CD4-positive, alpha-beta memory T cell (primary cell): Measurements from ENCODE around the gene INHBE. TPM values are rescaled to one million over a fixed set of nuclear protein-coding genes. Genes with fewer than 3 reads are reported as not detected.
"Not testable (repeated sequence)": the region's sequence is repeated elsewhere in the genome, so short reads cannot be mapped to it uniquely, and the experiment has no call there.

ENCODE experiments used
- CTCF ChIA-PET: fragments of 350-600 bp; sonication (Branson Sonifier 250); formaldehyde crosslinking; loops from one replicate; lab custom pipeline; 2021; ENCODE audit warnings: inconsistent platforms; ENCODE audit not compliant: partially characterized antibody; lab: Charles Lee
- POLR2A ChIA-PET: fragments of 350-600 bp; sonication (Branson Sonifier 250); formaldehyde crosslinking; loops from one replicate; lab custom pipeline; 2021; ENCODE audit not compliant: partially characterized antibody; lab: Charles Lee
- DNase-seq, 5 donors: peaks; one replicate each; pipeline versions ENCODE4 v3.0.0 to v3.0.0-alpha.2; 2020 to 2022; ENCODE audit warnings: mixed read lengths in 1 of 5
- H3K27ac ChIP-seq: one replicate; pipeline ENCODE4 v1.7.0; 2013; ENCODE audit warnings: low read depth, low read length
- H3K27me3 ChIP-seq: 2 replicates; pipeline ENCODE4 v1.7.0; 2013; ENCODE audit warnings: mild to moderate bottlenecking, low read length, moderate library complexity; ENCODE audit not compliant: insufficient read depth
- H3K36me3 ChIP-seq: 2 replicates; pipeline ENCODE4 v1.7.0; 2013; ENCODE audit warnings: mild to moderate bottlenecking, low read length, moderate library complexity; ENCODE audit not compliant: insufficient read depth
- H3K4me1 ChIP-seq: 2 replicates; pipeline ENCODE4 v1.7.0; 2013; ENCODE audit warnings: mild to moderate bottlenecking, low read length, moderate library complexity; ENCODE audit not compliant: insufficient read depth
- H3K4me3 ChIP-seq, 2 donors: one replicate each; pipeline ENCODE4 v1.7.0; 2013; ENCODE audit warnings: low read length in 2 of 2, mild to moderate bottlenecking in 1 of 2
- H3K9me3 ChIP-seq, 2 donors: one replicate each; pipeline ENCODE4 v1.7.0; 2013; ENCODE audit warnings: low read length in 2 of 2, control low read depth in 1 of 2; ENCODE audit not compliant: control insufficient read depth in 1 of 2
- H3K27ac Mint-ChIP-seq, 7 donors: one replicate each; pipeline ENCODE4 v1.8.0; 2020 to 2021; ENCODE audit warnings: mixed read lengths in 7 of 7, mild to moderate bottlenecking in 6 of 7, inconsistent platforms in 3 of 7, moderate library complexity in 3 of 7
- H3K27me3 Mint-ChIP-seq, 2 donors: one replicate each; pipeline ENCODE4 v1.8.0; 2020 to 2021; ENCODE audit warnings: mixed read lengths in 2 of 2
- H3K36me3 Mint-ChIP-seq, 2 donors: one replicate each; pipeline ENCODE4 v1.8.0; 2020 to 2021; ENCODE audit warnings: mixed read lengths in 2 of 2, inconsistent platforms in 1 of 2, mild to moderate bottlenecking in 1 of 2
- H3K4me1 Mint-ChIP-seq, 4 donors: one replicate each; pipeline ENCODE4 v1.8.0; 2020 to 2021; ENCODE audit warnings: mixed read lengths in 4 of 4, mild to moderate bottlenecking in 1 of 4
- H3K4me3 Mint-ChIP-seq, 8 donors: one replicate each; pipeline ENCODE4 v1.8.0; 2020 to 2021; ENCODE audit warnings: mixed read lengths in 8 of 8, mild to moderate bottlenecking in 7 of 8, moderate library complexity in 6 of 8, inconsistent platforms in 3 of 8
- H3K9me3 Mint-ChIP-seq, 8 donors: one replicate each; pipeline ENCODE4 v1.8.0; 2020 to 2021; ENCODE audit warnings: mixed read lengths in 8 of 8, mild to moderate bottlenecking in 5 of 8, inconsistent platforms in 3 of 8, moderate library complexity in 1 of 8
- intact Hi-C: fragments of 100-400 bp; cut with micrococcal nuclease; formaldehyde crosslinking; loops from one replicate; pipeline ENCODE4 v1.15.1; 2023
- polyA plus RNA-seq, 2 donors: library from polyadenylated mRNA; unstranded; fragments of 300-500 nt; fragmentation: Illumina TruSeq; gene quantifications; one replicate each; pipeline ENCODE4 v1.2.3, GENCODE V29; 2021
- total RNA-seq, 2 experiments: library from RNA; stranded (reverse); gene quantifications; one replicate each; pipeline ENCODE4 v1.2.3, GENCODE V29; 2021

Gene INHBE
- total and polyA plus RNA-seq, 4 experiments from 2014 or later, result not detected

GRCh38 chr12:57419495-57419894 lies 35.6 kb upstream of the INHBE start:
- Mint-ChIP-seq H3K27ac (peak overlapping the region in 4 of 7 donors; percentile 5 to 57 (median 28)), H3K4me1 (peaks cover 33 to 63% (median 42%) of the 10 kb centered on the region in 4 donors), H3K9me3 (no peaks in the 10 kb centered on the region)

GRCh38 chr12:57420482-57420881 lies 34.6 kb upstream of the INHBE start:
- Mint-ChIP-seq H3K27me3 (no peaks in the 10 kb centered on the region), H3K4me1 (peaks cover 32 to 56% (median 38%) of the 10 kb centered on the region in 4 donors), H3K4me3 (no peak overlapping the region), H3K9me3 (no peaks in the 10 kb centered on the region), H3K27ac (peak overlapping the region in 4 of 7 donors; percentile 3 to 86 (median 60)), H3K36me3 (peaks cover 27 to 32% of the 10 kb centered on the region in 2 donors)
- ChIA-PET POLR2A (interaction anchor here (1.4 kb wide), 1 partner anchor 10 kb away, joined by 4 read pairs; no protein-coding TSS in a partner anchor), CTCF (interaction anchor here (2.0 kb wide), 1 partner anchor 32 kb away, joined by 8 read pairs; no protein-coding TSS in a partner anchor)
- H3K9me3 ChIP-seq, result no peaks in the 10 kb centered on the region
- no peak for DNase-seq
- no peaks in the 10 kb centered on the region for H3K36me3 ChIP-seq
- intact Hi-C loops, result no loop called here
- H3K4me1 ChIP-seq, result peaks cover 16% of the 10 kb centered on the region
- no peaks in the 10 kb centered on the region for H3K27me3 ChIP-seq
- no peak overlapping the region for H3K27ac ChIP-seq
- no peak overlapping the region for H3K4me3 ChIP-seq

More at GRCh38 chr12:57419495-57419894, 35.6 kb upstream of the INHBE start:
- no peak overlapping the region for H3K4me3 Mint-ChIP-seq
- POLR2A ChIA-PET, result interaction anchor here (2.1 kb wide), 1 partner anchor 10 kb away, joined by 6 read pairs; no protein-coding TSS in a partner anchor
- intact Hi-C loops, result no loop called here
- Histone ChIP-seq H3K9me3 (no peaks in the 10 kb centered on the region), H3K27me3 (no peaks in the 10 kb centered on the region), H3K27ac (no peak overlapping the region), H3K4me1 (peaks cover 16% of the 10 kb centered on the region), H3K36me3 (no peaks in the 10 kb centered on the region), H3K4me3 (no peak overlapping the region)
- H3K27me3 Mint-ChIP-seq, result no peaks in the 10 kb centered on the region
- CTCF ChIA-PET, result interaction anchor here (2.0 kb wide), 1 partner anchor 33 kb away, joined by 8 read pairs; no protein-coding TSS in a partner anchor
- no peak for DNase-seq
- H3K36me3 Mint-ChIP-seq, result peaks cover 25 to 30% of the 10 kb centered on the region in 2 donors

GRCh38 chr12:57426948-57427347 lies 28.2 kb upstream of the INHBE start:
- Mint-ChIP-seq H3K36me3 (peaks cover 24 to 33% of the 10 kb centered on the region in 2 donors), H3K4me1 (peaks cover 32 to 53% (median 43%) of the 10 kb centered on the region in 4 donors), H3K27ac (peak overlapping the region in 2 of 7 donors; percentile 54 to 79)
- H3K36me3 ChIP-seq, intact Hi-C loops, H3K9me3 ChIP-seq, POLR2A ChIA-PET, H3K4me3 ChIP-seq, H3K27me3 ChIP-seq, H3K27ac ChIP-seq, H3K27me3 Mint-ChIP-seq, DNase-seq, H3K4me3 Mint-ChIP-seq, H3K9me3 Mint-ChIP-seq: not testable (repeated sequence)
- CTCF ChIA-PET, result interaction anchor here (1.6 kb wide), 1 partner anchor 29 kb away, joined by 3 read pairs; no protein-coding TSS in a partner anchor
- peaks cover 21% of the 10 kb centered on the region for H3K4me1 ChIP-seq

- Mint-ChIP-seq H3K27me3 (no peaks in the 10 kb centered on the region), H3K9me3 (no peaks in the 10 kb centered on the region), H3K27ac (peak overlapping the region; percentile 95 to 100 (median 100)), H3K4me3 (peak overlapping the region; percentile 34 to 100 (median 89)), H3K36me3 (peaks cover 13 to 24% of the 10 kb centered on the region in 2 donors), H3K4me1 (peaks cover 29 to 49% (median 40%) of the 10 kb centered on the region in 4 donors)
- Histone ChIP-seq H3K9me3 (no peaks in the 10 kb centered on the region), H3K4me3 (no peak overlapping the region), H3K27me3 (no peaks in the 10 kb centered on the region), H3K4me1 (peaks cover 21% of the 10 kb centered on the region), H3K36me3 (no peaks in the 10 kb centered on the region), H3K27ac (peak overlapping the region; percentile 90)
- POLR2A ChIA-PET, result interaction anchor here (0.7 to 1.8 kb wide), 2 partner anchors 30 to 979 kb away, joined by 3 to 17 read pairs; partner anchors contain the start of gene GLI1
- intact Hi-C loops, result no loop called here
- DNase-seq, result no peak
- CTCF ChIA-PET, result interaction anchor here (0.9 to 1.8 kb wide), 4 partner anchors 8 to 32 kb away, joined by 3 to 7 read pairs (median 6); no protein-coding TSS in a partner anchor
Observed at GRCh38 chr12:57428965-57429364, 26.1 kb upstream of the INHBE start.

GRCh38 chr12:57429473-57430111 lies 25.5 kb upstream of the INHBE start:
- no peaks in the 10 kb centered on the region for H3K27me3 Mint-ChIP-seq
- H3K4me1 ChIP-seq, result peaks cover 21% of the 10 kb centered on the region
- H3K27ac ChIP-seq, result peak overlapping the region; percentile 90
- H3K4me3 ChIP-seq, result peak overlapping the region; percentile 14 to 67
- POLR2A ChIA-PET, result interaction anchor here (0.6 to 1.8 kb wide), 16 partner anchors 9 to 980 kb away, joined by 3 to 17 read pairs (median 3); partner anchors contain the start of genes ARHGAP9, GLI1, PRIM1 and PTGES3
- CTCF ChIA-PET, result interaction anchor here (0.9 to 1.8 kb wide), 7 partner anchors 8 to 153 kb away, joined by 3 to 14 read pairs (median 5); partner anchors contain the start of gene GLI1
- H3K9me3 ChIP-seq, result no peaks in the 10 kb centered on the region
- H3K4me1 Mint-ChIP-seq, result peaks cover 26 to 45% (median 37%) of the 10 kb centered on the region in 4 donors
- peak overlapping the region; percentile 90 to 100 (median 99) for H3K4me3 Mint-ChIP-seq
- intact Hi-C loops, result no loop called here
- H3K36me3 Mint-ChIP-seq, result peaks cover 9 to 21% of the 10 kb centered on the region in 2 donors
- H3K36me3 ChIP-seq, result no peaks in the 10 kb centered on the region
- peak overlapping the region; percentile 97 to 100 (median 100) for H3K27ac Mint-ChIP-seq
- peak in 1 of 5 donors; percentile 4 for DNase-seq
- no peaks in the 10 kb centered on the region for H3K9me3 Mint-ChIP-seq
- no peaks in the 10 kb centered on the region for H3K27me3 ChIP-seq

GRCh38 chr12:57430112-57430930 lies 24.8 kb upstream of the INHBE start:
- Mint-ChIP-seq H3K4me1 (peaks cover 26 to 47% (median 38%) of the 10 kb centered on the region in 4 donors), H3K36me3 (peaks cover 7 to 20% of the 10 kb centered on the region in 2 donors), H3K27ac (peak overlapping the region; percentile 97 to 100 (median 100)), H3K9me3 (no peaks in the 10 kb centered on the region), H3K4me3 (peak overlapping the region; percentile 97 to 100 (median 99)), H3K27me3 (no peaks in the 10 kb centered on the region)
- ChIA-PET CTCF (interaction anchor here (0.9 to 1.8 kb wide), 5 partner anchors 9 to 153 kb away, joined by 3 to 14 read pairs (median 5); partner anchors contain the start of gene GLI1), POLR2A (interaction anchor here (0.6 to 1.8 kb wide), 15 partner anchors 10 to 743 kb away, joined by 3 to 17 read pairs (median 3); partner anchors contain the start of genes ARHGAP9, GLI1, PRIM1 and PTGES3)
- Histone ChIP-seq H3K9me3 (no peaks in the 10 kb centered on the region), H3K27ac (peak overlapping the region; percentile 90), H3K4me1 (peaks cover 21% of the 10 kb centered on the region), H3K36me3 (no peaks in the 10 kb centered on the region), H3K27me3 (no peaks in the 10 kb centered on the region), H3K4me3 (peak overlapping the region; percentile 14 to 67)
- intact Hi-C loops, result no loop called here
- peak in 4 of 5 donors; percentile 51 to 61 (median 58) for DNase-seq
